IPS DF 6.9 (cell line): Measurements from ENCODE around the gene IL1RL1.

ENCODE experiments used
- DNase-seq: peaks from one replicate; pipeline ENCODE4 v3.0.0-alpha.2; 2013; ENCODE audit warnings: low read depth, low spot score
- H3K27ac ChIP-seq: one replicate; pipeline ENCODE4 v1.5.1; 2013; ENCODE audit warnings: low read length, control low read depth
- H3K27me3 ChIP-seq: 2 replicates; pipeline ENCODE4 v1.6.1; 2013; ENCODE audit warnings: mild to moderate bottlenecking, low read length; ENCODE audit not compliant: control insufficient read depth, insufficient read depth
- H3K36me3 ChIP-seq: 2 replicates; pipeline ENCODE4 v1.6.1; 2013; ENCODE audit warnings: low read length; ENCODE audit not compliant: control insufficient read depth, insufficient read depth
- H3K4me1 ChIP-seq: 2 replicates; pipeline ENCODE4 v1.6.1; 2013; ENCODE audit warnings: low read length; ENCODE audit not compliant: control insufficient read depth, insufficient read depth
- H3K4me3 ChIP-seq: 2 replicates; pipeline ENCODE4 v1.5.1; 2013; ENCODE audit warnings: mild to moderate bottlenecking, low read length
- H3K9me3 ChIP-seq: 2 replicates; pipeline ENCODE4 v1.6.1; 2013; ENCODE audit warnings: low read length, inconsistent platforms; ENCODE audit not compliant: control insufficient read depth, insufficient read depth
- WGBS: extraction: QIAGEN DNeasy Blood & Tissue Kit; methylation state at CpG from one replicate; pipeline ENCODE4 v1.1.7; 2013; ENCODE audit warnings: mixed read lengths, missing lambda C conversion rate; ENCODE audit not compliant: insufficient read length, insufficient coverage; 5-methylcytosine and 5-hydroxymethylcytosine counted together

The IL1RL1 gene

GRCh38 chr2:102277202-102277700 lies 34.1 kb upstream of the IL1RL1 start:
- Histone ChIP-seq H3K27ac (no peak overlapping the region), H3K36me3 (no peaks in the 10 kb centered on the region), H3K4me3 (no peak overlapping the region), H3K27me3 (no peaks in the 10 kb centered on the region), H3K9me3 (no peaks in the 10 kb centered on the region), H3K4me1 (no peaks in the 10 kb centered on the region)
- no CpG with 5 or more reads among the region's 1 CpG for WGBS
- DNase-seq: no peak

- no peak for DNase-seq
- no peaks in the 10 kb centered on the region for H3K9me3 ChIP-seq
- H3K4me3 ChIP-seq: no peak overlapping the region
- H3K36me3 ChIP-seq: no peaks in the 10 kb centered on the region
- no peak overlapping the region for H3K27ac ChIP-seq
- H3K4me1 ChIP-seq: no peaks in the 10 kb centered on the region
- no peaks in the 10 kb centered on the region for H3K27me3 ChIP-seq
- WGBS: no CpG with 5 or more reads among the region's 3 CpGs
Measured at GRCh38 chr2:102278720-102279390, 32.5 kb upstream of the IL1RL1 start.

- no peak overlapping the region for H3K4me3 ChIP-seq
- H3K4me1 ChIP-seq: no peaks in the 10 kb centered on the region
- no CpG with 5 or more reads among the region's 1 CpG for WGBS
- no peaks in the 10 kb centered on the region for H3K27me3 ChIP-seq
- no peak overlapping the region for H3K27ac ChIP-seq
- DNase-seq: no peak
- no peaks in the 10 kb centered on the region for H3K36me3 ChIP-seq
- no peaks in the 10 kb centered on the region for H3K9me3 ChIP-seq
Measured at GRCh38 chr2:102279391-102279735, 32.0 kb upstream of the IL1RL1 start.

- Histone ChIP-seq H3K9me3 (no peaks in the 10 kb centered on the region), H3K4me3 (no peak overlapping the region), H3K36me3 (no peaks in the 10 kb centered on the region), H3K27me3 (no peaks in the 10 kb centered on the region), H3K27ac (no peak overlapping the region), H3K4me1 (no peaks in the 10 kb centered on the region)
- no peak for DNase-seq
- WGBS: no CpG with 5 or more reads among the region's 2 CpGs
Measured at GRCh38 chr2:102282678-102283091, 28.7 kb upstream of the IL1RL1 start.

GRCh38 chr2:102283996-102284395 lies 27.4 kb upstream of the IL1RL1 start:
- no peak for DNase-seq
- H3K4me1 ChIP-seq: no peaks in the 10 kb centered on the region
- no peaks in the 10 kb centered on the region for H3K27me3 ChIP-seq
- no peak overlapping the region for H3K27ac ChIP-seq
- H3K4me3 ChIP-seq: no peak overlapping the region
- 100% methylated on average over 1 of the region's 1 CpG for WGBS
- H3K36me3 ChIP-seq: no peaks in the 10 kb centered on the region
- H3K9me3 ChIP-seq: no peaks in the 10 kb centered on the region

- H3K4me3 ChIP-seq: no peak overlapping the region
- H3K9me3 ChIP-seq: no peaks in the 10 kb centered on the region
- no peaks in the 10 kb centered on the region for H3K27me3 ChIP-seq
- H3K27ac ChIP-seq: no peak overlapping the region
- H3K36me3 ChIP-seq: no peaks in the 10 kb centered on the region
- no CpG with 5 or more reads among the region's 3 CpGs for WGBS
- DNase-seq: no peak
- H3K4me1 ChIP-seq: no peaks in the 10 kb centered on the region
Measured at GRCh38 chr2:102284611-102285010, 26.8 kb upstream of the IL1RL1 start.

- no peak overlapping the region for H3K27ac ChIP-seq
- no peaks in the 10 kb centered on the region for H3K9me3 ChIP-seq
- DNase-seq: no peak
- no peak overlapping the region for H3K4me3 ChIP-seq
- WGBS: no CpG with 5 or more reads among the region's 2 CpGs
- H3K4me1 ChIP-seq: no peaks in the 10 kb centered on the region
- H3K27me3 ChIP-seq: no peaks in the 10 kb centered on the region
- no peaks in the 10 kb centered on the region for H3K36me3 ChIP-seq
Measured at GRCh38 chr2:102285368-102285767, 26.0 kb upstream of the IL1RL1 start.

- Histone ChIP-seq H3K27me3 (no peaks in the 10 kb centered on the region), H3K4me3 (no peak overlapping the region), H3K4me1 (no peaks in the 10 kb centered on the region), H3K27ac (no peak overlapping the region), H3K9me3 (no peaks in the 10 kb centered on the region), H3K36me3 (no peaks in the 10 kb centered on the region)
- WGBS: no CpG with 5 or more reads among the region's 3 CpGs
- DNase-seq: no peak
Measured at GRCh38 chr2:102286041-102286440, 25.3 kb upstream of the IL1RL1 start.

- H3K36me3 ChIP-seq: no peaks in the 10 kb centered on the region
- H3K4me3 ChIP-seq: no peak overlapping the region
- no peaks in the 10 kb centered on the region for H3K4me1 ChIP-seq
- H3K27me3 ChIP-seq: no peaks in the 10 kb centered on the region
- WGBS: no CpG with 5 or more reads among the region's 5 CpGs
- H3K9me3 ChIP-seq: no peaks in the 10 kb centered on the region
- H3K27ac ChIP-seq: no peak overlapping the region
- DNase-seq: no peak
Measured at GRCh38 chr2:102289129-102289528, 22.2 kb upstream of the IL1RL1 start.

- Histone ChIP-seq H3K4me3 (no peak overlapping the region), H3K36me3 (no peaks in the 10 kb centered on the region), H3K27me3 (no peaks in the 10 kb centered on the region), H3K9me3 (no peaks in the 10 kb centered on the region), H3K4me1 (no peaks in the 10 kb centered on the region), H3K27ac (no peak overlapping the region)
- no peak for DNase-seq
Measured at GRCh38 chr2:102290594-102290993, 20.8 kb upstream of the IL1RL1 start.

- H3K4me1 ChIP-seq: no peaks in the 10 kb centered on the region
- DNase-seq: no peak
- WGBS: no CpG with 5 or more reads among the region's 4 CpGs
- H3K9me3 ChIP-seq: no peaks in the 10 kb centered on the region
- H3K36me3 ChIP-seq: no peaks in the 10 kb centered on the region
- H3K27ac ChIP-seq: no peak overlapping the region
- no peaks in the 10 kb centered on the region for H3K27me3 ChIP-seq
- H3K4me3 ChIP-seq: no peak overlapping the region
Measured at GRCh38 chr2:102291319-102292075, 19.9 kb upstream of the IL1RL1 start.
